ENCODE results near the gene PRKN.

DNA sequence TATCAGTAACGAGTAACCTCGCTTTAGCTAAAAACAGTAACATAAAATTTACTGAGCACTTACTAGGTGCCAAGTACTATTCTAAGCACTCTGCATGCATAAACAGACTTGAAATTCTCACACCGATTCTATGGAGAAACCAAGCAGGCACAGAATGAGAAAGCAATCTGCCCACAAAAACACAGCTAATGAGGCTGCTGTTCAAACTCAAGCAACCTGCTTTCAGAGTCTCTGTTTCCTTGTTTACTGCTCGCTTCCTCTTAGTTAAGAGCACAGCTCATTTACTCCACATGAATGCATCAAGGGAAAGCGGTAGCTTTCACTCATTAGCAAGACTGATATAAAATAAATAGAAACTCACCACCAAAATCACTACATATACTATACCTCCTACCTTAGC, 37.4 kb downstream of the PRKN start:
- no peak for TF ChIP-seq TAF1 (IDR thresholded peaks at IDR 0.05; ENCODE audit: low read depth)
- TF ChIP-seq, protein P1, sequence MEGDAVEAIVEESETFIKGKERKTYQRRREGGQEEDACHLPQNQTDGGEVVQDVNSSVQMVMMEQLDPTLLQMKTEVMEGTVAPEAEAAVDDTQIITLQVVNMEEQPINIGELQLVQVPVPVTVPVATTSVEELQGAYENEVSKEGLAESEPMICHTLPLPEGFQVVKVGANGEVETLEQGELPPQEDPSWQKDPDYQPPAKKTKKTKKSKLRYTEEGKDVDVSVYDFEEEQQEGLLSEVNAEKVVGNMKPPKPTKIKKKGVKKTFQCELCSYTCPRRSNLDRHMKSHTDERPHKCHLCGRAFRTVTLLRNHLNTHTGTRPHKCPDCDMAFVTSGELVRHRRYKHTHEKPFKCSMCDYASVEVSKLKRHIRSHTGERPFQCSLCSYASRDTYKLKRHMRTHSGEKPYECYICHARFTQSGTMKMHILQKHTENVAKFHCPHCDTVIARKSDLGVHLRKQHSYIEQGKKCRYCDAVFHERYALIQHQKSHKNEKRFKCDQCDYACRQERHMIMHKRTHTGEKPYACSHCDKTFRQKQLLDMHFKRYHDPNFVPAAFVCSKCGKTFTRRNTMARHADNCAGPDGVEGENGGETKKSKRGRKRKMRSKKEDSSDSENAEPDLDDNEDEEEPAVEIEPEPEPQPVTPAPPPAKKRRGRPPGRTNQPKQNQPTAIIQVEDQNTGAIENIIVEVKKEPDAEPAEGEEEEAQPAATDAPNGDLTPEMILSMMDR (IDR thresholded peaks at IDR 0.05; ENCODE audit: poor library complexity, severe bottlenecking): no peak
- TF ChIP-seq EZH2 (IDR thresholded peaks at IDR 0.05; ENCODE audit: borderline replicate concordance, insufficient read depth, low read length, poor library complexity, severe bottlenecking): no peak
- TF ChIP-seq POLR2AphosphoS5 (IDR thresholded peaks at IDR 0.05): no peak
- TF ChIP-seq, protein P2, sequence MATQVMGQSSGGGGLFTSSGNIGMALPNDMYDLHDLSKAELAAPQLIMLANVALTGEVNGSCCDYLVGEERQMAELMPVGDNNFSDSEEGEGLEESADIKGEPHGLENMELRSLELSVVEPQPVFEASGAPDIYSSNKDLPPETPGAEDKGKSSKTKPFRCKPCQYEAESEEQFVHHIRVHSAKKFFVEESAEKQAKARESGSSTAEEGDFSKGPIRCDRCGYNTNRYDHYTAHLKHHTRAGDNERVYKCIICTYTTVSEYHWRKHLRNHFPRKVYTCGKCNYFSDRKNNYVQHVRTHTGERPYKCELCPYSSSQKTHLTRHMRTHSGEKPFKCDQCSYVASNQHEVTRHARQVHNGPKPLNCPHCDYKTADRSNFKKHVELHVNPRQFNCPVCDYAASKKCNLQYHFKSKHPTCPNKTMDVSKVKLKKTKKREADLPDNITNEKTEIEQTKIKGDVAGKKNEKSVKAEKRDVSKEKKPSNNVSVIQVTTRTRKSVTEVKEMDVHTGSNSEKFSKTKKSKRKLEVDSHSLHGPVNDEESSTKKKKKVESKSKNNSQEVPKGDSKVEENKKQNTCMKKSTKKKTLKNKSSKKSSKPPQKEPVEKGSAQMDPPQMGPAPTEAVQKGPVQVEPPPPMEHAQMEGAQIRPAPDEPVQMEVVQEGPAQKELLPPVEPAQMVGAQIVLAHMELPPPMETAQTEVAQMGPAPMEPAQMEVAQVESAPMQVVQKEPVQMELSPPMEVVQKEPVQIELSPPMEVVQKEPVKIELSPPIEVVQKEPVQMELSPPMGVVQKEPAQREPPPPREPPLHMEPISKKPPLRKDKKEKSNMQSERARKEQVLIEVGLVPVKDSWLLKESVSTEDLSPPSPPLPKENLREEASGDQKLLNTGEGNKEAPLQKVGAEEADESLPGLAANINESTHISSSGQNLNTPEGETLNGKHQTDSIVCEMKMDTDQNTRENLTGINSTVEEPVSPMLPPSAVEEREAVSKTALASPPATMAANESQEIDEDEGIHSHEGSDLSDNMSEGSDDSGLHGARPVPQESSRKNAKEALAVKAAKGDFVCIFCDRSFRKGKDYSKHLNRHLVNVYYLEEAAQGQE (IDR thresholded peaks at IDR 0.05; ENCODE audit: borderline replicate concordance): no peak

Measured in neural cell (in vitro differentiated cells).